H1 (cell line): ENCODE measurements around the gene RCSD1. TPM values are rescaled to one million over a fixed set of nuclear protein-coding genes. Genes with fewer than 3 reads are reported as not detected.
A peak's percentile ranks its signal among the peaks of the same experiment; 100 is the strongest.

Source experiments
- CTCF ChIA-PET: fragments of 300-600 bp; sonication (Branson Sonifier 250); formaldehyde crosslinking; loops from one replicate; lab custom pipeline; 2021; ENCODE audit not compliant: partially characterized antibody; lab: Charles Lee
- POLR2A ChIA-PET: fragments of 300-600 bp; sonication (Branson Sonifier 250); formaldehyde crosslinking; loops from one replicate; lab custom pipeline; 2021; ENCODE audit warnings: inconsistent platforms; ENCODE audit not compliant: partially characterized antibody; lab: Charles Lee
- DNase-seq, 2 experiments: peaks; one replicate each; pipeline versions ENCODE4 v3.0.0 to v3.0.0-alpha.2; 2010 to 2022; ENCODE audit warnings: low spot score in 2 of 2, low read depth in 1 of 2, mixed read lengths in 1 of 2
- FAIRE-seq: peaks from 2 replicates; lab custom pipeline; 2011; peaks lifted over from hg19 to GRCh38; lab: Jason Lieb, UNC
- H2AFZ ChIP-seq: 2 replicates; pipeline ENCODE4 v1.8.1; 2012; ENCODE audit warnings: low read length, inconsistent platforms
- H2AK5ac ChIP-seq: 2 replicates; pipeline ENCODE4 v1.6.1; 2013; ENCODE audit warnings: low read depth, low read length
- H2BK120ac ChIP-seq: replicated peaks from 2 replicates; pipeline ENCODE3; 2013; ENCODE audit warnings: low read depth, low read length, inconsistent platforms
- H2BK12ac ChIP-seq: 2 replicates; pipeline ENCODE4 v1.6.1; 2013; ENCODE audit warnings: low read depth, low read length
- H2BK15ac ChIP-seq: 2 replicates; pipeline ENCODE4 v1.6.1; 2013; ENCODE audit warnings: low read length
- H2BK20ac ChIP-seq: 2 replicates; pipeline ENCODE4 v1.6.1; 2013; ENCODE audit warnings: low read length
- H2BK5ac ChIP-seq: 2 replicates; pipeline ENCODE4 v1.6.1; 2013; ENCODE audit warnings: low read depth, low read length
- H3K14ac ChIP-seq: 2 replicates; pipeline ENCODE4 v1.6.1; 2013; ENCODE audit warnings: inconsistent platforms; ENCODE audit not compliant: insufficient read length
- H3K18ac ChIP-seq: 2 replicates; pipeline ENCODE4 v1.6.1; 2013; ENCODE audit warnings: low read length; ENCODE audit errors: extremely low read depth
- H3K23ac ChIP-seq: 2 replicates; pipeline ENCODE4 v1.6.1; 2013; ENCODE audit warnings: inconsistent platforms; ENCODE audit not compliant: insufficient read length
- H3K23me2 ChIP-seq: 2 replicates; pipeline ENCODE4 v1.6.1; 2013; ENCODE audit warnings: low read depth, low read length
- H3K27ac ChIP-seq: 2 replicates; pipeline ENCODE4 v1.6.1; 2011; ENCODE audit warnings: low read depth, low read length, inconsistent platforms
- H3K27me3 ChIP-seq, 4 experiments: replicated peaks in 1 of 4; 1 replicate in 1 of 4; 2 replicates in 3 of 4; pipeline versions ENCODE4 v1.6.1 to v1.8.1; 2011 to 2013; ENCODE audit warnings: low read length in 3 of 4, mild to moderate bottlenecking in 3 of 4, inconsistent platforms in 2 of 4, mixed read lengths in 2 of 4, moderate library complexity in 1 of 4; ENCODE audit not compliant: control insufficient read depth in 3 of 4, insufficient read depth in 3 of 4; ENCODE audit errors: extremely low read depth in 1 of 4
- H3K36me3 ChIP-seq, 4 experiments: 2 replicates each; pipeline versions ENCODE4 v1.6.1 to v1.8.1; 2011 to 2013; ENCODE audit warnings: mild to moderate bottlenecking in 4 of 4, low read length in 3 of 4, moderate library complexity in 2 of 4, control low read depth in 1 of 4, inconsistent platforms in 1 of 4; ENCODE audit not compliant: insufficient read depth in 4 of 4, control insufficient read depth in 2 of 4
- H3K4ac ChIP-seq: replicated peaks from 2 replicates; pipeline ENCODE3; 2013; ENCODE audit warnings: low read length, low read depth, mixed read lengths, inconsistent platforms; ENCODE audit not compliant: insufficient read length
- H3K4me1 ChIP-seq, 4 experiments: replicated peaks in 1 of 4; 1 replicate in 1 of 4; 2 replicates in 3 of 4; pipeline versions ENCODE4 v1.6.1 to v1.8.1; 2011 to 2013; ENCODE audit warnings: low read length in 3 of 4, inconsistent platforms in 2 of 4, mixed read lengths in 1 of 4; ENCODE audit not compliant: insufficient read depth in 4 of 4, control insufficient read depth in 3 of 4
- H3K4me2 ChIP-seq, 2 experiments: 2 replicates each; pipeline versions ENCODE4 v1.6.1 to v1.8.1; 2011 to 2013; ENCODE audit warnings: low read depth in 2 of 2, low read length in 2 of 2, control low read depth in 1 of 2, inconsistent platforms in 1 of 2, mild to moderate bottlenecking in 1 of 2; ENCODE audit not compliant: insufficient read depth in 1 of 2
- H3K4me3 ChIP-seq, 4 experiments: fragments of 200-600, 300-600 bp in 1 of 4; sonication (generic), shearing (Covaris generic), sonication (Bioruptor Twin) in 1 of 4; 2 replicates each; pipeline versions ENCODE4 v1.5.1 to v1.8.1; 2011 to 2016; ENCODE audit warnings: low read length in 4 of 4, low read depth in 3 of 4, control low read depth in 2 of 4, inconsistent platforms in 2 of 4, mild to moderate bottlenecking in 2 of 4, mixed read lengths in 1 of 4, moderate library complexity in 1 of 4; ENCODE audit not compliant: insufficient read depth in 2 of 4; ENCODE audit errors: extremely low read depth in 1 of 4
- H3K56ac ChIP-seq: replicated peaks from 2 replicates; pipeline ENCODE3; 2013; ENCODE audit warnings: low read depth, mild to moderate bottlenecking, mixed read lengths, low read length, inconsistent platforms; ENCODE audit not compliant: insufficient read length
- H3K79me1 ChIP-seq: 2 replicates; pipeline ENCODE4 v1.6.1; 2013; ENCODE audit warnings: low read depth, low read length, control low read depth
- H3K79me2 ChIP-seq, 2 experiments: 2 replicates each; pipeline versions ENCODE4 v1.6.1 to v1.8.1; 2012 to 2013; ENCODE audit warnings: low read length in 2 of 2, mild to moderate bottlenecking in 2 of 2, inconsistent platforms in 1 of 2; ENCODE audit not compliant: insufficient read depth in 2 of 2, control insufficient read depth in 1 of 2
- H3K9ac ChIP-seq, 4 experiments: replicated peaks in 1 of 4; 1 replicate in 1 of 4; 2 replicates in 3 of 4; pipeline versions ENCODE4 v1.6.1 to v1.8.1; 2011 to 2013; ENCODE audit warnings: low read depth in 3 of 4, low read length in 3 of 4, control low read depth in 2 of 4, mild to moderate bottlenecking in 2 of 4, moderate library complexity in 2 of 4, inconsistent platforms in 1 of 4; ENCODE audit errors: extremely low read depth in 1 of 4
- H3K9me3 ChIP-seq, 2 experiments: 2 replicates each; pipeline versions ENCODE4 v1.6.1 to v1.8.1; 2012 to 2013; ENCODE audit warnings: mild to moderate bottlenecking in 2 of 2, moderate library complexity in 2 of 2, control low read depth in 1 of 2, inconsistent platforms in 1 of 2, low read depth in 1 of 2, low read length in 1 of 2, mixed read lengths in 1 of 2; ENCODE audit not compliant: insufficient read depth in 2 of 2
- H4K20me1 ChIP-seq, 2 experiments: replicated peaks in 1 of 2; 2 replicates each; pipeline versions ENCODE3 to v1.8.1; 2011 to 2013; ENCODE audit warnings: inconsistent platforms in 2 of 2, low read length in 2 of 2, mild to moderate bottlenecking in 1 of 2; ENCODE audit not compliant: insufficient read depth in 2 of 2, control insufficient read depth in 1 of 2
- H4K5ac ChIP-seq: 2 replicates; pipeline ENCODE4 v1.6.1; 2013; ENCODE audit warnings: low read length, low read depth, mixed read lengths, inconsistent platforms; ENCODE audit not compliant: insufficient read length
- H4K8ac ChIP-seq: 2 replicates; pipeline ENCODE4 v1.8.0; 2013; ENCODE audit warnings: mild to moderate bottlenecking, moderate library complexity, low read length, inconsistent platforms; ENCODE audit not compliant: insufficient read depth; ENCODE audit errors: extremely low read depth
- H4K91ac ChIP-seq: replicated peaks from 2 replicates; pipeline ENCODE3; 2013; ENCODE audit warnings: low read length, mixed read lengths, inconsistent platforms; ENCODE audit not compliant: insufficient read length
- BACH1 ChIP-seq: IDR thresholded peaks from 2 replicates; pipeline ENCODE4 v1.6.1; 2012; ENCODE audit warnings: low read length, improper control_type of control experiment
- CHD2 ChIP-seq: IDR thresholded peaks from 2 replicates; pipeline ENCODE4 v1.6.1; 2012; ENCODE audit warnings: low read length, improper control_type of control experiment
- CREB1 ChIP-seq: IDR thresholded peaks from 2 replicates; pipeline ENCODE4 v1.6.1; 2012; ENCODE audit warnings: inconsistent platforms
- CTBP2 ChIP-seq: IDR thresholded peaks from 2 replicates; pipeline ENCODE4 v1.7.0; 2011; ENCODE audit warnings: borderline replicate concordance, mild to moderate bottlenecking, moderate library complexity, mixed read lengths, low read length; ENCODE audit not compliant: insufficient read depth, insufficient read length
- GTF2F1 ChIP-seq: IDR thresholded peaks from 2 replicates; pipeline ENCODE4 v1.6.1; 2012; ENCODE audit warnings: low read depth, low read length, improper control_type of control experiment, borderline replicate concordance
- HDAC2 ChIP-seq, 2 experiments: fragments of 300-600 bp in 1 of 2; sonication (generic) in 1 of 2; IDR thresholded peaks; 2 replicates each; pipeline ENCODE4 v1.6.1; 2011 to 2012; ENCODE audit warnings: low read depth in 2 of 2, low read length in 2 of 2, mild to moderate bottlenecking in 2 of 2, moderate library complexity in 2 of 2, borderline replicate concordance in 1 of 2, inconsistent platforms in 1 of 2
- KDM4A ChIP-seq: IDR thresholded peaks from one replicate; pipeline ENCODE4 v1.7.1; 2012; ENCODE audit warnings: low read depth, mild to moderate bottlenecking, moderate library complexity, low read length, inconsistent platforms; ENCODE audit not compliant: severe bottlenecking
- SP1 ChIP-seq: IDR thresholded peaks from 2 replicates; pipeline ENCODE4 v1.6.1; 2011; ENCODE audit warnings: low read depth, low read length
- SP2 ChIP-seq: IDR thresholded peaks from 2 replicates; pipeline ENCODE4 v1.6.1; 2012; ENCODE audit warnings: mild to moderate bottlenecking, low read length, inconsistent platforms
- TAF1 ChIP-seq: IDR thresholded peaks from 2 replicates; pipeline ENCODE4 v1.6.1; 2011; ENCODE audit warnings: mild to moderate bottlenecking, low read depth, low read length
- WGBS, 2 experiments: shearing (Covaris generic) in 1 of 2; methylation state at CpG; one replicate each; pipeline versions ENCODE4 v1.1.6 to v1.1.7; 2013 to 2015; ENCODE audit warnings: low lambda C conversion rate in 2 of 2, mixed read lengths in 2 of 2, inconsistent platforms in 1 of 2, low coverage in 1 of 2, missing lambda C conversion rate in 1 of 2; ENCODE audit not compliant: insufficient replicate concordance in 2 of 2, insufficient coverage in 1 of 2, insufficient read length in 1 of 2; ENCODE audit errors: extremely low coverage in 1 of 2, missing lambda C conversion rate in 1 of 2; 5-methylcytosine and 5-hydroxymethylcytosine counted together
- polyA plus RNA-seq, 7 experiments: library from polyadenylated mRNA; depleted of rRNA in 3 of 7; stranded (reverse) in 5 of 7; unstranded in 2 of 7; fragments of >200 nt in 5 of 7; fragments of 200-250 nt in 2 of 7; gene quantifications; 1 replicate in 5 of 7; 2 replicates in 1 of 7; 4 replicates in 1 of 7; pipeline versions ENCODE4 v1.2.1 to v1.2.3, GENCODE V29; 2011 to 2013; ENCODE audit warnings: missing spikeins in 2 of 7, mixed read lengths in 2 of 7
- total RNA-seq: library from RNA; stranded (reverse); fragmentation: NEBNext Ultra II Directional; extraction: Animal tissue kit (Norgen Biotek cat#: 25700); gene quantifications from 2 replicates; pipeline ENCODE4 v1.2.1, GENCODE V29; 2021
- TF ChIP-seq, protein P1 (sequence below): IDR thresholded peaks from 2 replicates; pipeline ENCODE4 v1.6.1; 2011; ENCODE audit warnings: low read depth, mild to moderate bottlenecking, low read length; ENCODE audit not compliant: insufficient read depth

The RCSD1 gene
- total and polyA plus RNA-seq, 2 of the 8 experiments (the other 6 are each of a cell fraction or from before 2014, with no cell fraction given): 0.47 to 0.69 TPM

DNA sequence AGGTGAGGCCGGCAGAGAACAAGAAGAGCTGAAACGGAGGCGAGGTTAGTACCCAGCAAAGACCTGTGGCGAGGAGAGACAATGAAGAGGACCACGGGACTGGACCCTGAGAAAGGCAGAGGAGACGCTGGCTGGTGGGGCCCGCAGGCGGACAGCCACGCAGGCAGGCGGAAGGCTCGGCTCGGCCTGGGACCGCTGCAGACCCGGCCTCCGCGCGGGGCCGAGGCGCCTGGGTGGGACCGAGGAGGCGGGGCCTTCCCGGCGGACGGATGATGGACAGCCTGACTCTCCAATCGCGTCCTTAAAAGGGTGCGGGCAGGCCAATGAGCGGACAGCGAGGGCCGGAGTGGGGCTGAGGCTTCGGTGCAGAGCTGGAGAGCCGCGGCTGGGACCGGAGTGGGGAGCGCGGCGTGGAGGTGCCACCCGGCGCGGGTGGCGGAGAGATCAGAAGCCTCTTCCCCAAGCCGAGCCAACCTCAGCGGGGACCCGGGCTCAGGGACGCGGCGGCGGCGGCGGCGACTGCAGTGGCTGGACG, 91.7 kb downstream of the RCSD1 start, which contains the start of gene MPZL1:
MPZL1 (plus strand) TSS at position 366 of the 535 bp plus-strand sequence. CDS start 170 bp downstream, outside the sequence.
- H2BK120ac ChIP-seq: no peak within 1 kb of the TSS
- peak within 1 kb of the TSS; percentile 75 to 84 for H3K4me2 ChIP-seq
- H3K27me3 ChIP-seq: no peaks in the 10 kb centered on the region
- FAIRE-seq (no peak), DNase-seq (peak in 1 of 2 experiments; percentile 98)
- H2BK15ac ChIP-seq: peak within 1 kb of the TSS; percentile 34; the same call in 1 of the 2 replicates
- CTCF ChIA-PET: interaction anchor here (1.1 to 1.7 kb wide), 2 partner anchors 47 to 364 kb away, joined by 3 read pairs; no protein-coding TSS in a partner anchor
- H3K27ac ChIP-seq: no peak within 1 kb of the TSS; the same call in 1 of the 2 replicates
- H3K23ac ChIP-seq: no peak within 1 kb of the TSS
- no peak within 1 kb of the TSS for H3K14ac ChIP-seq
- no peak within 1 kb of the TSS for H2AK5ac ChIP-seq
- 0 out of 8 replicates have a peak, but pooled peaks cover 0 to 4% (median 0%) of the 10 kb centered on the region in 4 experiments for H3K36me3 ChIP-seq
- H3K79me2 ChIP-seq: peaks cover 3 to 40% of the 10 kb centered on the region in 2 experiments; a peak in 3 of 4 replicates
- POLR2A ChIA-PET: interaction anchor here (0.9 to 1.3 kb wide), 2 partner anchors 9 to 214 kb away, joined by 4 to 5 read pairs; partner anchors contain the start of gene DCAF6
- H4K20me1 ChIP-seq: peaks cover 7 to 13% of the 10 kb centered on the region in 2 experiments
- H3K79me1 ChIP-seq: peaks cover 9% of the 10 kb centered on the region; the same call in 1 of the 2 replicates
- peak within 1 kb of the TSS; percentile 87 for H4K8ac ChIP-seq
- H3K23me2 ChIP-seq: no peaks in the 10 kb centered on the region
- H3K4ac ChIP-seq: no peak within 1 kb of the TSS
- peak within 1 kb of the TSS; percentile 63 for H4K5ac ChIP-seq
- peak within 1 kb of the TSS; percentile 55 to 76 (median 64) for H3K9ac ChIP-seq
- no peaks in the 10 kb centered on the region for H3K9me3 ChIP-seq
- peak within 1 kb of the TSS; percentile 86; the same call in 1 of the 2 replicates for H3K18ac ChIP-seq
- WGBS, 2 experiments: 1% methylated on average over 48 of the region's 52 CpGs; no CpG with 5 or more reads in 1 of the 2 experiments
- H3K4me3 ChIP-seq: peak within 1 kb of the TSS; percentile 81 to 97 (median 88)
- H3K56ac ChIP-seq: peak within 1 kb of the TSS; percentile 40
- H2BK5ac ChIP-seq: no peak within 1 kb of the TSS
- H2AFZ ChIP-seq: peak within 1 kb of the TSS; percentile 74
- H2BK12ac ChIP-seq: no peak within 1 kb of the TSS
- H2BK20ac ChIP-seq: no peak within 1 kb of the TSS; the same call in 1 of the 2 replicates
- H3K4me1 ChIP-seq: peaks cover 3 to 4% (median 3%) of the 10 kb centered on the region in 4 experiments; a peak in 3 of 7 replicates
- no peak within 1 kb of the TSS for H4K91ac ChIP-seq
- TF ChIP-seq, protein P1, sequence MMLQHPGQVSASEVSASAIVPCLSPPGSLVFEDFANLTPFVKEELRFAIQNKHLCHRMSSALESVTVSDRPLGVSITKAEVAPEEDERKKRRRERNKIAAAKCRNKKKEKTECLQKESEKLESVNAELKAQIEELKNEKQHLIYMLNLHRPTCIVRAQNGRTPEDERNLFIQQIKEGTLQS: no peak
- TF ChIP-seq HDAC2 (IDR thresholded peaks at IDR 0.05; ENCODE audit: borderline replicate concordance in 1 of 2, low read depth in 2 of 2, low read length in 2 of 2) (peak in 1 of 2 experiments; percentile 15; a peak in 1 of 4 replicates), SP2 (peak; percentile 76), CTBP2 (no peak), SP1 (peak; percentile 96), CHD2 (peak; percentile 90), BACH1 (peak; percentile 59; the same call in 1 of the 2 replicates), KDM4A (peak; percentile 97), TAF1 (peak; percentile 63), GTF2F1 (no peak), CREB1 (peak; percentile 39; the same call in 1 of the 2 replicates)
